PFSK-1 (cell line): ENCODE results near the gene MYORG.

Experiments used
- FOXP2 ChIP-seq: optimal IDR thresholded peaks from 2 replicates; pipeline ENCODE3; 2011; ENCODE audit warnings: borderline replicate concordance, control low read depth, inconsistent platforms; ENCODE audit not compliant: insufficient read depth; ENCODE audit errors: extremely low read length, extremely low read depth
- POLR2AphosphoS5 ChIP-seq: IDR thresholded peaks from 2 replicates; pipeline ENCODE4 v1.6.1; 2012; ENCODE audit warnings: low read depth, mild to moderate bottlenecking, control low read depth, low read length, moderate library complexity
- SIN3A ChIP-seq: IDR thresholded peaks from 2 replicates; pipeline ENCODE4 v1.6.1; 2012; ENCODE audit warnings: mild to moderate bottlenecking, low read length, moderate library complexity, borderline replicate concordance; ENCODE audit not compliant: insufficient read depth
- TAF1 ChIP-seq: IDR thresholded peaks from 2 replicates; pipeline ENCODE4 v1.6.1; 2012; ENCODE audit warnings: low read length, control low read depth, borderline replicate concordance; ENCODE audit not compliant: insufficient read depth
- TF ChIP-seq, protein P1 (sequence below), 2 experiments: IDR thresholded peaks; 2 replicates each; pipeline versions ENCODE4 v1.6.1 to v1.8.0; 2011 to 2012; ENCODE audit warnings: low read depth in 2 of 2, low read length in 2 of 2, control low read depth in 1 of 2, inconsistent platforms in 1 of 2, mild to moderate bottlenecking in 1 of 2, moderate library complexity in 1 of 2; ENCODE audit not compliant: insufficient read depth in 1 of 2

DNA sequence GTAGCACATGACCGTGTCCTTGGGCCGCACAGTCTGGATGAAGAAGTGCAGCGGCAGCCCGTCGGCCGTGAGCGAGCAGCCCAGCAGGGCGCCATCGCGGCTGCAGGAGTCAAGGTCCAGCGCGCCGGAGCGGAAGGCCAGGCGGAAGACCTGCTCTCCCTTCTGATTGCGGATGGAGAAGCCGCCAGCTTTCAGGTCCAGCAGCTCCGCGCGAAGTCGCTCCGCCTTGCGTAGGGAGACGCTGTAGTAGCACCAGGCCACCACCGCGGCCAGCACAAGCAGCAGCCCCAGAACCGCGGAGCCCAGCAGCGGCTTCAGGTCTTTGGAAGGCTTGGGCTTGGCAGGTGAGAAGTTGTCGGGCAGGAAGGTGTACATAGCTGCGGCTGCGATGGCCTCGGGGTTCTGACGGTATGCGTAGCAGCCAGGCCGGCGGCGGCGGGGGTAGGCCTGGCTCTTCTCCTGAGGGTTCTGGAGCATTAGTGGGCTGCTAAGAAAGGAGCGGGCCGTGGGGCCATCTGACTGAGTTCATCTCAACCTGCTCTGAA lies 4.2 kb downstream of the MYORG start:
- TF ChIP-seq POLR2AphosphoS5 (no peak), SIN3A (no peak), TAF1 (no peak), FOXP2 (no peak)
- TF ChIP-seq, protein P1, sequence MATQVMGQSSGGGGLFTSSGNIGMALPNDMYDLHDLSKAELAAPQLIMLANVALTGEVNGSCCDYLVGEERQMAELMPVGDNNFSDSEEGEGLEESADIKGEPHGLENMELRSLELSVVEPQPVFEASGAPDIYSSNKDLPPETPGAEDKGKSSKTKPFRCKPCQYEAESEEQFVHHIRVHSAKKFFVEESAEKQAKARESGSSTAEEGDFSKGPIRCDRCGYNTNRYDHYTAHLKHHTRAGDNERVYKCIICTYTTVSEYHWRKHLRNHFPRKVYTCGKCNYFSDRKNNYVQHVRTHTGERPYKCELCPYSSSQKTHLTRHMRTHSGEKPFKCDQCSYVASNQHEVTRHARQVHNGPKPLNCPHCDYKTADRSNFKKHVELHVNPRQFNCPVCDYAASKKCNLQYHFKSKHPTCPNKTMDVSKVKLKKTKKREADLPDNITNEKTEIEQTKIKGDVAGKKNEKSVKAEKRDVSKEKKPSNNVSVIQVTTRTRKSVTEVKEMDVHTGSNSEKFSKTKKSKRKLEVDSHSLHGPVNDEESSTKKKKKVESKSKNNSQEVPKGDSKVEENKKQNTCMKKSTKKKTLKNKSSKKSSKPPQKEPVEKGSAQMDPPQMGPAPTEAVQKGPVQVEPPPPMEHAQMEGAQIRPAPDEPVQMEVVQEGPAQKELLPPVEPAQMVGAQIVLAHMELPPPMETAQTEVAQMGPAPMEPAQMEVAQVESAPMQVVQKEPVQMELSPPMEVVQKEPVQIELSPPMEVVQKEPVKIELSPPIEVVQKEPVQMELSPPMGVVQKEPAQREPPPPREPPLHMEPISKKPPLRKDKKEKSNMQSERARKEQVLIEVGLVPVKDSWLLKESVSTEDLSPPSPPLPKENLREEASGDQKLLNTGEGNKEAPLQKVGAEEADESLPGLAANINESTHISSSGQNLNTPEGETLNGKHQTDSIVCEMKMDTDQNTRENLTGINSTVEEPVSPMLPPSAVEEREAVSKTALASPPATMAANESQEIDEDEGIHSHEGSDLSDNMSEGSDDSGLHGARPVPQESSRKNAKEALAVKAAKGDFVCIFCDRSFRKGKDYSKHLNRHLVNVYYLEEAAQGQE (IDR thresholded peaks at IDR 0.05; ENCODE audit: insufficient read depth in 1 of 2, low read depth in 2 of 2, low read length in 2 of 2): no peak
